Hematopoietic multipotent progenitor cell (in vitro differentiated cells): ENCODE measurements around the gene NLK. TPM values are rescaled to one million over a fixed set of nuclear protein-coding genes. Genes with fewer than 3 reads are reported as not detected.

Experiments
- DNase-seq, 3 donors: peaks; one replicate each; pipeline ENCODE4 v3.0.0-alpha.2; 2011 to 2015; ENCODE audit warnings: low read depth in 2 of 3, low spot score in 2 of 3
- total RNA-seq: library from RNA; depleted of rRNA; stranded (reverse); fragments of >200 nt; gene quantifications from one replicate; pipeline ENCODE4 v1.2.3, GENCODE V29; 2012

Gene NLK
- total RNA-seq, 1 donor, result 45.8 TPM

DNA sequence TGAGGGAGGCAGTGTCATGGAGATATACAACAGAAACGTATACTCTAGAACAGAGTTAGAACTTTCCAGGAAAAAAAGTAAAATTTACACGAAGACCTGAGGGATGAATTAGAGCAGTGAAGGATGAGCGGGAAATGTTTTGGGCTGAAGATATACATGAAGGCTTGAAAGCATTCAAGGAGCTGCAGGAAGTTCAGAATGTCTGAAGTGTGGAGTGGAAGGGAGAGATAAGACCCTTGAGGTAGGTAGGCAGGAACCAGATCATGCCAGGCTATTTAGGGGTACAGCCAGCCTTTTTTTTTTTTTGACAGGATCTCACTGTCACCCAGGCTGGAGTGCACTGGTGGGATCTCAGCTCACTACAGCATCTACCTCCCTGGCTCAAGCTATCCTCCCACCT lies 3.2 kb upstream of the NLK start:
- peak in 2 of 3 donors; percentile 50 for DNase-seq

DNA sequence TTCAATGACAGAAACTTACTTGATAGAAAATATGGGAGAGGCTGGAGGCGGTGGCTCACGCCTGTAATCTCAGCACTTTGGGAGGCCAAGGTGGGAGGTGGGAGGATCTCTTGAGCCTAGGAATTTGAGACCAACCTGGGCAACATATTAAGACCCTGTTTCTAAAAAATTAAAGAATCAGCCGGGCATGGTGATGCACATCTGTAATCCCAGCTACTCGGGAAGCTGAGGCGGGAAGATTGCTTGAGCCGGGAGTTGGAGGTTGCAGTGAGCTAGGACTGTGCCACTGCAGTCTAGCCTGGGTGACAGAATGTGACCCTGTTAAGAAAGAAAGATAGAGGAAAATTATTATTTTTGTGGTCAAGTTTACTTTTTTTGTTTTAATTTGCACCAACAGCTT lies 2.1 kb upstream of the NLK start:
- no peak for DNase-seq

DNA sequence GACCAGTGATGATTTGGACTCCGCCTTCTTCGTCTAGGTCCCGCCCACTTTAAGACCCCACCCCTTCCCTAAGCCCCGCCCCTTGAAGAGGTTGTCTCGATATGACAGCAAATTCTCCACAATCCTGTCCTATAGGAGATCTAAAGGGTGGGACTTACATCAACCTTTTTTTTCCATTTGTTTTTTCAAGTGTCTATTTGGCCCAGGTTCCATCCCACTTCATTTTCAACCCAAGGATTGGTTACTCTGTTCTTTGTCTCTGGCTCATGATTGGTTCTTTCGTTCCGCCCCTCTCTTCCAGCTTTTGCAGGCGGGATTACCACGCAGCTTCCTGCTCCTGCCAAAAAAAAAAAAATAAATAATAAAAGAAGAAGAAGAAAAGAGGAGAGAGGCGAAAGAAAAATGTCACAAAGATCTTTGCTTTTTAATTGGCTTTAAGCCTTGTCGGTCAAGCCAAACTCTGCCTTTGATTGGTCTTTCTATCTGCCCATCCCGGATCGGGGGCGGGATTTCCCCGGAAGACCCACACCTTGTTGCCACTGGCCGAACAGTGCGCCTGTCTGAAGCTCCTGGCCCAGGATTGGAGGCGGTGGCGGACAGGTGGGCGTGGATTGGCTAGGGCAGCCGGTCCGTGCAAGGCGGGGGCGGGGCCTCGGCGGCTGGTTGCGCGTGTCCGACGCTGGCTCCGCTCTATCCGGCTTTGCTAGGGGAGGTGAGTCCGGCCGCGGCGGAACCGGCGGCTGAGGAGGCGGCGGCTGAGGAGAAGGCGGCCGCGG lies 1.2 kb upstream of the NLK start:
- peak; percentile 92 to 100 (median 99) for DNase-seq

DNA sequence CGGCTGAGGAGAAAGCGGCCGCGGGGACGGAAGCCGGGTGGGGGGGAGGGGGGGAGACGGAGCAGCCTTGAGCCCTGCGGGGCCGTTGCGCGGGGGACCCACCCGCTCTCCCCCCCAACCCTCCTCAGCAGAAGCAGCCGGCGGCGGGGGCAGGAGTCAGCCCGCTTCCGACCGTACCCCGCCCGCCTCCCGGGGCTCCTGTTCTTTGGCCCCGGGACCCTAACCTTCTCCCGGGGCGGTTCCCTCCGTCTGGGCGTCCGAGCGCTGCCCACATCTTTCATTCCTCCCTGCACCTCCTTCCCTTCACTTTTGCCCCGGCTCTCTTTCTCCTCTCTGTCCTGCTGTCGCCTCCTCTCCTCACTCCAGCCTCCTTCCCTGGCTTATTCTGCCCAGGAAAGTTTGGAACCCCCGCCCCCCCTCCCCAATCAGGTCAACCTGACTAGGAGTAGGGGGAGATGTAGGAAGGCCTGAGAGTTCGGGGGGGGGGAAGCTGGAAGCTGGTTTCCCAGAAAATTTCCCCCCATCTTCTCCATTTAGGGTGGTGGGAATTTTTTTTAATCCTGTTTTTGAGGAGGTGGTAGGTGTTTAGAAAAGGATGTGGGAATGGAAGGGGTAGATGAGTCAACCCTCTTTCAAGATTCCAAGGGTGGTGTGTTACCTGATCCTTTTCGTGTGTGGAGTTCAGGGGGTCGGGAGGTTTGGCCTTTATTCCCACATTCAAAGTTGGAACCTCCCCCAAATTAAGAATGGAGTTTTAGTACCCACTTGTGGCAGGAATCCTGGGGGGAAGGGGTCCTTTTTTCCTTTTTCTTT lies 427 bp upstream of the NLK start:
- no peak for DNase-seq

DNA sequence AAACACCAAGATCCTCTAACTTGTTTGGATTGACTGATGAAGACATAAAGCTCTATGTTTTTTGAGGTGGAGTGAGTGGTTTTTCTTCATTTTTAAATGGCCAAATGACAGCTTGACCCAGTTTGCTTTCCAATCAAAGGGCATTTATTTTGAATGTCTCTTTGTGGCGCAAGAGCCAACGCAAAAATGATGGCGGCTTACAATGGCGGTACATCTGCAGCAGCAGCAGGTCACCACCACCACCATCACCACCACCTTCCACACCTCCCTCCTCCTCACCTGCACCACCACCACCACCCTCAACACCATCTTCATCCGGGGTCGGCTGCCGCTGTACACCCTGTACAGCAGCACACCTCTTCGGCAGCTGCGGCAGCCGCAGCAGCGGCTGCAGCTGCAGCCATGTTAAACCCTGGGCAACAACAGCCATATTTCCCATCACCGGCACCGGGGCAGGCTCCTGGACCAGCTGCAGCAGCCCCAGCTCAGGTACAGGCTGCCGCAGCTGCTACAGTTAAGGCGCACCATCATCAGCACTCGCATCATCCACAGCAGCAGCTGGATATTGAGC lies 329 bp downstream of the NLK start:
- no peak for DNase-seq

DNA sequence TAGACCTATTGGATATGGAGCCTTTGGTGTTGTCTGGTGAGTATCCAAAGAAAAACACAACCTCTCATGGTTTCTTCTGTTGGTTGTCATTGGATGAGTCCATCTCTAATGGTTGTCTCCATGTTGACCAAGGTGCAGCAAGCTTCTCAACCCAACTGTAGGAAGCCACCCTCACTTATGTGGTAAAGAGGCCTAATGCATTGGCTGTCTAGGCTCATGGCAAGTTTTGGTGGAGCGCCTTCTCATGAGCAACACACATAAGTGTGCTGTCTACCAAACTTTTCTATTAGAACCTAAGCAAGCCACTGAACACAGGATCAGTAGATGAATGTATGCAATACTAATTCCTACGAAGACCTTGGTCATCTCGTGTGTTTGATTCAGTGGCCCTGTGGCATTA lies 819 bp downstream of the NLK start:
- no peak for DNase-seq

DNA sequence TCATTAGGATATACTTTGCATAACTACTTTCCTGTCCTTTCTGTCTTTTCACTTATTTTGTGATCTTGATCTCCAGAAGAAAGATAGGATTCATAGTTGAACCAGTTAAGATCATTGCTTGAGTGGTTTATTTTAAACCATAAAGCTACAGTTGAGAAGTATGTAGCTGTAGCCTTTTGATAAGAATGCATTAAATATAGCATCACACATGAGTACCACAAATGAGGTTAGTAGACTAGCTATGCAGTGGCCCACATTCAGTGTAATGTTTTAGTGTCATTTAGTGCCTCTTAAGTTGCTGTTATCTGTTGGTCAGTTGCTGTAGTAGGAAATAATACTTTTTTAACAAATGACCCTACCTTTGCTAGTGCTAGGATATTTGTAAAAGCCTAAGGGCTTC lies 1.3 kb downstream of the NLK start:
- DNase-seq, result no peak

DNA sequence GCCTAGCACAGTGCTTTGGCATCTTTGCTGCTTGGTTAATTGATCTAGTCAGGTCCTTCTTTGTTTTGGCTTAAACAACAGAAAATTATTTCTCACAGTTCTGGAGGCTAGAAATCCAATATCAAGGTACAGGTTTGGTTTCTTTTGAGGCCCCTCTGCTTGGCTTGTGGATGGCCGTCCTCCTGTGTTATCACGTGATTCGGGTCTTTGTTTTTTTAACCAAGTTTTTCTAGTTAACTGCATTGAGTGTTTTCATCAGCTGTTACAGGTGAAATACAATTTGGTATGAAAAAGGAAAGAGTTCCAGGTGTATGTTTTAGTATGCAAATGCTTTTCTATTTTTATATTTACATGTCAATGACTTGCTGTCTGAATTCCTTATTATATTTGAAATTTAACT lies 2.8 kb downstream of the NLK start:
- no peak for DNase-seq

DNA sequence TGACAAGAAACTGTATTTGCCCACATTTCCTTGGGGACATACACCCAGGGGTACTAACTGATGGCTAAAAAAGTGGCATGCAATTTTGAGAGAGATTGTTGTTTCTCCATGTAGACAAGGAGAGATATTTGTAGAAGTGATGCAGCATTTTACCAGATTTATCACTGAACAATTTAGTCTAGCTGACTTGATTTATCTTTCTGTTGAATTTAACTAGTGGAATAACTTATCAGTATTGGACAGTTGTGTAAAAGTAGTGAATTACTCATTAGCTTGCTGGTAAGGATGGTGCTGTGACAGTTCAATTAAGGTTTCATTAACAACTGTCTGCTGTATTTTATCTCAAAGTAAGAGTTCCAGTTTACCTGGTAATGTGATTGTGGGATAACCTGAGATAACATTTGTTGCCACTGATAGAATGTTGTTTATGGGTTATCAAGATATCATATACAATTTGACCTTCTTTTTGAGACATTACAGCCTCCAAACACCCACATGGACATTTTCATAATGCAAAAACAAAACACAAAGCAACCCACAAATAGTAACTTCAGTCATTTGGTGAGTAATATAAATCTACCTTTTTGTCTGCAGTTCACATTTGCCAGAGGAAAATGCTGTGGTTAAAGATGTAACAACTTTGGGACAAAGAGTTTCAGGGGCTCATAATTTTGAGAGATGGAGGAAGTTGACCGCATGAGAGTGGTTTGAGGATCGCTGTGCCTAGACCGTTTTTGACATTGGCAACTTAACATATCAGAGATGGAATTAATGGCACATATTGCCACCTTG lies 3.8 kb downstream of the NLK start:
- no peak for DNase-seq

DNA sequence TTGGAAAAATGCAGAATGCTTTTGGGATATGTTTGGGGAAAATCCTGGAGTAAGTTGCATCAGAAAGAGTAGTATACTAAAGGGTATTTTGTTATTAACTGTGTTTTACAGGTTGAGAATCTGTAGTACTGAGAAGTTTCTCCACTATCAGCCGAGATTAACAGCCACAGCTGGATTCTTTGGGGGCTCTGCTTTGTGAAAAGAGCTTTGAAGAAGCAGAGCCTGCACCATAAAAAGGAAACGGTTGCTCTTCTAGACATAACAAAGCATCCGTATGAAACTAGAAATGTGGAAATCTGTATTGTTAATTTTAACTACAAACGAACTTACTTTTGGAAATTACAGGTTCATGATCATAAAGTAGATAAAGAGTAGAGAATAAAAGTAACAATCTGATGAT lies 5.3 kb downstream of the NLK start:
- no peak for DNase-seq

DNA sequence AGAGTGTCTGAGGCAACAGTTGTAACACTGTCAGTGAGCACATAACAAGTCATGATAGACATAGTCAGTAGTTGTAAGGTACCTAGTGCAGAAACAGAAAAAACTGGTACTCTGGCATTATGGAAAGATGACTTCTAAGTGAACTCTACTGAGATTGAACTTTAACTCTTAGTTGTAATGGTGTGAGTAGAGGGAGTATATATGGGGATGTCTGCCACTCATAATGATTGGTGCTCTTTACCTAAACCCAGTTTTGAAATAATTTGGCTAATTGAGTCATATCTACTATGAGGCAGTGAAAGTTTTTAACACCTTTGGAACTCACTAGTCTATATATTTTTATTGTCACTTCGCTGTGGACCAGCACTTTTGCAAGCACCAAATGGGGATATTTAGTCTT lies 6.6 kb downstream of the NLK start:
- no peak for DNase-seq

DNA sequence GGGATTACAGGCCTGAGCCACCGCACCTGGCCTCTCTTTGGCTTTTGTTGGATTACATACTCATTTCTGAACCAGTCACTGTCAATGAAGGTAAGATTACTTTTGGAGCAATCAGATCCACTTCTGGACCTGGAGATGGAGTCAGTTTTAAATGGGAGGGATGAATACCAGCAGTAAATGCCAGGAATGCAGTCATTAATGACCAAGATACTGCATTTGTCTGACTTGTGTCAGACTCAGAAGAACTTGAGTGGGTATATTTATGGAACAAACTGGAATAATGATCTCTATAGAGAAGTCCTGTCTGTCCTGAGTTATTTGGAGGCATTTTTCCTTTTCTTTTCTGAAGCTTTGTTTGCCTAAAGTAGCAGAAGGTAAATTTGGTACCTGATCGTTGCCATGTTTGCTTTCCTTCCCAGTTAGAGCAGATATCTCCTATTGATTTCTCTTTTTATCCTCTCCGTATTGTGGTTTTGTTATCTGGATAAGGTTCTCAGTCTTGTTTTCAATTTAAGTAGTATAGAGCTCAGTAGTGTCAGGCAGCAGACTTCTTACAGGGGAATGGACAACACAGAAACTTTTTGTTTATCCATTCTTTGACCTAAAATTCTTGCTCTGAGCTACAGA lies 10.7 kb downstream of the NLK start:
- DNase-seq, result no peak

DNA sequence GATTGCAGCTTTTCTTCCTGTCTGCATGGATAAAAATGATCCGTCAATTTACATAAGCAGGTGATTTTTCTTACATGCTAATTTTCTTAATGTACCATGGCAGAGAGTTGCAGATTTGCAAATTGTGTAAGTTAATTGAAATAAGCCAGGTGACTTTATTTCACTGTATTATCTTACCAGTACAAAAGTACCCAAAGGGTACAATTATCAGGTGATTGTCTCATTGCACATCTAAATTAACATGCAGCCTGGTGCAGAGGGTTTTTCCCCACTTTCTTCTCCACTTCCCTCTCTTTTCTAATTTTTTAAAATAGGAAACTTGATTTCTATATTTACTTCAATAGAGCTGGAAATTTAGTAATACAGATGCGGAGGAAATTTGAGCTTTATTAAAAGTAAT lies 11.2 kb downstream of the NLK start:
- DNase-seq, result no peak

DNA sequence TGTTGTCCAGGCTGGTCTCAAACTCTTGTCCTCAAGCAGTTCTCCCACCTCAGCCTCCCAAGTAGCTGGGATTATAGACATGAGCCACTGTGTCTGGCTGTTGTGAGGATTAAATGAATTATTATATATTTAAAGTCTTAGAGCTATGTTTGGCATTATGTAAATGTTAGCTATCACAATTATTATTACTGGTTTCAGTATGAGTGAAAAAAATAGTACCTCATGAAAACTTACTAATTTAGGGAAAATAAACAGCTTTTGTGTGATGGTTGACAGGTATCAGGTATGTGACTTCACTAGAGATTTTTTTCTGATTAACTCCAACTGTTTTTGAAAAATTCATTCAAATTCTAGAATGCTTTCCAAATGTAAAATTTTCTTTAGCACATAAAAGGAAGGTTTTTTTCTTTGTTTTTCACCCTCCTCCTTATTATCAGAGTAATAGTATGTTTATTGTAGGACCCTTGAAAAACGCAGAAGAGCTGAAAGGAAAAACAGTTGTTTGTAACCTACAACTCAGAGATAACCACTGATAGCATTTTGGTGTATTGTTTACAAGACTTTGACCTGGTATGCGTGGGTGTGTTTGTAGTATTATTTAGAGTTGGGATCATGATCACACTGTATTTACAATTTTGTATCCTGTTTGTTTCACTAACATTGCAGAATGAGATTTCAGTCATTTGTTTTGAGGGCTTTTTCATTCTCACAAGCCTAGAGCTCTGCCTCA lies 13.2 kb downstream of the NLK start:
- DNase-seq, result no peak

DNA sequence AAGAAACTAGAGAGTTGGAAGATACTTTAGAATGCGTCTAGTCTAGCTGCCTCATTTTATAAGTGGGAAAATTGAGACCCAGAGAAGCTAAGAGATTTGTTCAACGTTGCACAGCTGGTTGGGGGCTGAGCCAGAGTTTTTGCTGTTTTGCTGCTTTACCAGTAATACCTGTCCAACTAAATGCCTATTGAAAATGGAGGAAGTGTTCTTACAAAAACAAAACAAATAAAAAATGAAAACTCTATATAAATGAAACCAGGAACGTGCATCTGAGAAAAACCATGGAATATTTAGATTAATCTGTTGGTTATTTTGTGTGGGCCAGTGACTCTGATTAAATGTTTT lies 13.8 kb downstream of the NLK start:
- DNase-seq, result no peak

DNA sequence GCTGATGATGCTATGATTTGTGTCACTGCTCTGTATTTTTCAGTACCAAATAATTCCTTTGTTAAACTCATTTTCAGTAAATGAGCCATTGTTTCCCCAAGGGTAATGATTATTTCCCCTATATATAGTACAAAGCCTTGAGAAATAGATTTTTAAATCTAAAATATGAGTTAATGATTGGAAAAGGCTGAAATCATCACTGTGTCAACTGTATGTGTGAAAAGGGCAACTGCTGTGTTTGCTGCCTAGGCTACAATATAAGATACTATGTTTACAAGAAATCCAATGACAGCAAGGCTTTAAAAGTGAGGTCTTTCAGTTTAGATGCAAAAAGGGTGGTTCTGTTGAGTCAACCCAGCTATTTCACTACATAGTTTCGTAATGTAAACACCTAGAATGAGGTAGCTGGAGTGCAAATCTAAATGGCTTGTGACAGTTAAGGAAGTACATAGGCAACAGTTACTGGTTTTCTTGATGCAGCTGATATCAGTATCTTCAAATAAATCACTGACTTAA lies 15.3 kb downstream of the NLK start:
- peak in 1 of 3 donors; percentile 67 for DNase-seq

DNA sequence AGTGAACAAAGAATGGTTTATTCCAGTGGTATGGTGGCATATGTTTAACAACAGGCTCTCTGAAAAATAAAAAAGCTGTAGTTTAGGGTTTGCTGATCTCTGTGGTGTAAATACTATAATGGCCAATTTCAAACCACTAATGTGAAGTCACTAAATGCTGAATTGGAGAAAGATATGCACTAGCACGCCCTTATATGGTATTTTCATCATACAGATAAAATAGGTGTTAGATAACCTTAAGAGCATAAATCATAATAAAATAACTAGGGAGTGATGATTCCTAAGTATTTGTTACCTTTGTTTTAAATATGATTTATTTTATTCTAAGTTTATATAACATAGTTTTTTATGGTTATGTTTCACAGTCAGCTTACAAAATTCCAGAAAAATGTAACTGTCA lies 17.2 kb downstream of the NLK start:
- no peak for DNase-seq

DNA sequence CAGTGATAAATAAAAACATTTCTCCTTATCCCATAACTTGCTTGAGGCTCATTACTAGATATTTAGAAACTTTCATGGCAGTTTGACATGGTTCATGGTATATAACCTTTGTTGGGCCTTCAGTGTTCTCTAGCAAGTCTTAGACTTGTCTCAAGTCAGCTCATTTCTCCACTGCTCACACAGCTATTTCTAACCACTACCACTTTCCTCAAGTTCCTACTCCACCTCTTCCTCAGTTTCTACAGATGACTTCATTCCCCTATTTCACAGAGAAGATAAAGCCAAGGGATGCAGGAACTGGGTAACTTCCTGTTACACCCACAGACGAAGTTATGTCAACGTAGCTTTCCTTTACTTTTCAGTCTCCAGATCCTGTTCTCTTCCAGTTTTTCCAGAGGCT lies 23.2 kb downstream of the NLK start:
- DNase-seq, result no peak

DNA sequence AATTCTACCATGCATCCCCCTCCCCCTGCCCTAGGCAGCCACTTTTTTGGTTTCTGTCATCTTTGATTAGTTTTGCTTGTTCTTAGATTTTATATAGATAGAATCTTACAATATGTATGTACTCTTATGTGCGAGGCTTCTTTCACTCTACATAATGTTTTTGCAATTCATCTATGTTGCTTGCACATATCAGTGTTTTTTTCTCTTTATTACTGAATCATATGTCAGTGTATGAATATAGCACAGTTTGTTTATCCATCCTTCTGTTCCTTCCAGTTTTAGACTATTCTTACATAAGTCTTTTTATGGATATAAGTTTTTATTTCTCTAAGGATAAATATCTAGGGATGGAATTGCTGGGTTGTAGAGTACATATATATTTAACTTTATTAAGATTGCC lies 26.6 kb downstream of the NLK start:
- DNase-seq, result no peak

DNA sequence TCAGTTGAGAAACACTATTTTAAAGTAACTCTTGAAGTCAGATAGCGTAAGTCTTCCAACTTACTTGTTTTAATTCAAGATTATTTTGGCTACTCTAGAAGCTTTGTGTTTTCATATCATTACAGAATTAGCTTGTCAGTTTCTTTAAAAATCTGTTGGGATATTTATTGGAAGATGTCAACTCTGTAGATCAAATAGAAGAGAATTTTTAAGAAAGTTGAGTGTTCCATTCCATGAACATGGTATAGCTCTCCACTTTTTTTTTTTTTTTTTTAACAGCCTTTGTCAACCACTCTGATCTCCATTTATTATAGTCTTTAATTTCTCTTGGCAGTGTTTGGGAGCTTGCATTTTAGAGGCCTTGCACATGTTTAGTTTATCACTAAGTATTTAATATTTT lies 28.7 kb downstream of the NLK start:
- DNase-seq, result no peak
